Measurements from ENCODE around the gene MALSU1. TPM values are rescaled to one million over a fixed set of nuclear protein-coding genes. Genes with fewer than 3 reads are reported as not detected.

Gene MALSU1
- total and polyA plus RNA-seq, 2 experiments from 2014 or later = 61.8 to 92.6 TPM

DNA sequence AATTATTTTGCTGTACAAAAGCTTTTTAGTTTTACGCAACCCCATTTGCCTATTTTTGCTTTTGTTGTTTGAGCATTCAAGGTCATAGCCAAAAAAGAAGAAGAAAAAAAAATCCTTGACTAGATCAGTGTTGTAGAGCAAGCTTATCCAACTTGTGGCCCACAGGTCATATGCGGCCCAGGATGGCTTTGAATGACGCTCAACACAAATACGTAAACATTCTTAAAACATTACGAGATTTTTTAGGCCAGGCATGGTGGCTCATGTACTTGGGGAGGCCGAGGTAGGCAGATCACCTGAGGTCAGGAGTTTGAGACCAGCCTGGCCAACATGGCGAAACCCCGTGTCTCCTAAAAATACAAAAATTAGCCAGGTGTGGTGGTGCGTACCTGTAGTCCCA, 8.1 kb upstream of the MALSU1 start:
- H3K36me3 ChIP-seq (replicated peaks; ENCODE audit: insufficient read depth, low read depth) = no peaks in the 10 kb centered on the region
- no peak for DNase-seq (ENCODE audit: low spot score)
- no peak overlapping the region for H3K4me3 ChIP-seq
- H3K4me1 ChIP-seq (ENCODE audit: insufficient read depth) = no peaks in the 10 kb centered on the region
- H3K9me2 ChIP-seq (replicated peaks; ENCODE audit: insufficient read depth) = no peaks in the 10 kb centered on the region
- no peak overlapping the region for H3K27ac ChIP-seq
- TF ChIP-seq, protein P1, sequence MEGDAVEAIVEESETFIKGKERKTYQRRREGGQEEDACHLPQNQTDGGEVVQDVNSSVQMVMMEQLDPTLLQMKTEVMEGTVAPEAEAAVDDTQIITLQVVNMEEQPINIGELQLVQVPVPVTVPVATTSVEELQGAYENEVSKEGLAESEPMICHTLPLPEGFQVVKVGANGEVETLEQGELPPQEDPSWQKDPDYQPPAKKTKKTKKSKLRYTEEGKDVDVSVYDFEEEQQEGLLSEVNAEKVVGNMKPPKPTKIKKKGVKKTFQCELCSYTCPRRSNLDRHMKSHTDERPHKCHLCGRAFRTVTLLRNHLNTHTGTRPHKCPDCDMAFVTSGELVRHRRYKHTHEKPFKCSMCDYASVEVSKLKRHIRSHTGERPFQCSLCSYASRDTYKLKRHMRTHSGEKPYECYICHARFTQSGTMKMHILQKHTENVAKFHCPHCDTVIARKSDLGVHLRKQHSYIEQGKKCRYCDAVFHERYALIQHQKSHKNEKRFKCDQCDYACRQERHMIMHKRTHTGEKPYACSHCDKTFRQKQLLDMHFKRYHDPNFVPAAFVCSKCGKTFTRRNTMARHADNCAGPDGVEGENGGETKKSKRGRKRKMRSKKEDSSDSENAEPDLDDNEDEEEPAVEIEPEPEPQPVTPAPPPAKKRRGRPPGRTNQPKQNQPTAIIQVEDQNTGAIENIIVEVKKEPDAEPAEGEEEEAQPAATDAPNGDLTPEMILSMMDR (IDR thresholded peaks at IDR 0.05; ENCODE audit: poor library complexity) = no peak
- TF ChIP-seq EZH2 (IDR thresholded peaks at IDR 0.05; ENCODE audit: borderline replicate concordance) = no peak
- TF ChIP-seq EZH2phosphoT487 (IDR thresholded peaks at IDR 0.05; ENCODE audit: low read depth, severe bottlenecking, unreplicated experiment) = no peak
- no peaks in the 10 kb centered on the region for H4K20me1 ChIP-seq (ENCODE audit: insufficient read depth, poor library complexity, severe bottlenecking)
- no peak overlapping the region for H3K4me2 ChIP-seq
- H3K79me2 ChIP-seq = no peaks in the 10 kb centered on the region
- H3K9me3 ChIP-seq (ENCODE audit: low read depth) = no peaks in the 10 kb centered on the region
- WGBS (ENCODE audit: low lambda C conversion rate, missing lambda C conversion rate) = 91% methylated on average over 9 of the region's 9 CpGs
- no peak overlapping the region for H2AFZ ChIP-seq
- no peaks in the 10 kb centered on the region for H3K27me3 ChIP-seq

DNA sequence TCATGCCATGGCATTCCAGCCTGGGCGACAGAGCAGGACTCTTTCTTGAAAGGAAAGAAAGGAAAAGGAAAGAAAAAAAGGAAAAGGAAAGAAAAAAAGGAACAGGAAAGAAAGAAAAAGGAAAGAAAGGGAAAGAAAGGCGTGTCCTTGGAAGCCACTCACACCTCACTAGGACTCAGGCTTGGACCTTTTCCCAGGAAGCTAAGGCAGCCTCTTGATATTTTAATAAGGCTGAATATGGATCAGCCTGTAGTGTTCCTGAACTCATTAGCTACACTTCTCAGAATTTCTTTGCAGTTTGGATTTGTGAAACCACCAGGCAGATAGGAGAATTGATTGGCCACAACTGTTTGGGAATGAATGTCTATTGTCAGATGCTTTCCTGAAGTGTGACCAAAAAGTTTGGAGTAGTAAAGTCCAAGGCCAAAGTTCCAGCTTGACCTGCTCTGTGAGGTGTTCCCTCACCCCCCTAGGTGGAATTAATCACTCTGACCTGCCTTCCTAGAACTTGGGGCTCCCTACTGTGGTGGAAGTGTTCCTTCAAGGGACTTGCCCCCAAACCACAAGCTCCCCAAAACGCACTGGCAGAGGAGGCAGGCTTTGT, 7.1 kb upstream of the MALSU1 start:
- TF ChIP-seq, protein P1 (IDR thresholded peaks at IDR 0.05; ENCODE audit: poor library complexity) = no peak
- TF ChIP-seq EZH2 (IDR thresholded peaks at IDR 0.05; ENCODE audit: borderline replicate concordance) = no peak
- no peak for TF ChIP-seq EZH2phosphoT487 (IDR thresholded peaks at IDR 0.05; ENCODE audit: low read depth, severe bottlenecking, unreplicated experiment)
- H2AFZ ChIP-seq = no peak overlapping the region

DNA sequence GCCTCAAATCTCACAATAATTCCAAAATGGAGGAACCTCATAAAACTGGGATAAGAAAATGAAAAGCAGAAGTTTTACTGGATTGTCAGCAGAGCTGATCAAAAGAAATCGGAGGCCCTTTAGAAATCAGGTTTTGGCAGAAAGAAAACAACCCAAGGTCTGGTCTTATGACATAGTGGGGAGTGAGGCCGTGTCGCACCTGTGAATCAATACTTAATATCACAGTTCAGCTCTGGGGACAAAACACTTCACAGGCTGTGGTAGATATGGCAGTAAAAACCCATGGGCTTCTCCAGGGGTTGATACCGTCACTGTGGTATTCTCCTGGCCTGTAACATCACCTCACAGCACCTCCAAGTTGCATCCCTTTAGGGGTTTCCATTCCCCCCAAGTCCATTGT, 6.5 kb upstream of the MALSU1 start:
- no peaks in the 10 kb centered on the region for H3K9me2 ChIP-seq (replicated peaks; ENCODE audit: insufficient read depth)
- H3K79me2 ChIP-seq = no peaks in the 10 kb centered on the region
- no peak overlapping the region for H3K27ac ChIP-seq
- H3K4me1 ChIP-seq (ENCODE audit: insufficient read depth) = no peaks in the 10 kb centered on the region
- no peaks in the 10 kb centered on the region for H3K36me3 ChIP-seq (replicated peaks; ENCODE audit: insufficient read depth, low read depth)
- WGBS (ENCODE audit: low lambda C conversion rate, missing lambda C conversion rate) = 90% methylated on average over 4 of the region's 4 CpGs
- H2AFZ ChIP-seq = no peak overlapping the region
- no peaks in the 10 kb centered on the region for H3K9me3 ChIP-seq (ENCODE audit: low read depth)
- no peak for DNase-seq (ENCODE audit: low spot score)
- TF ChIP-seq EZH2 (IDR thresholded peaks at IDR 0.05; ENCODE audit: borderline replicate concordance) = no peak
- no peak overlapping the region for H3K4me2 ChIP-seq
- no peaks in the 10 kb centered on the region for H3K27me3 ChIP-seq
- no peaks in the 10 kb centered on the region for H4K20me1 ChIP-seq (ENCODE audit: insufficient read depth, poor library complexity, severe bottlenecking)
- H3K4me3 ChIP-seq = no peak overlapping the region

More for the DNA sequence above, 7.1 kb upstream of the MALSU1 start:
- no peaks in the 10 kb centered on the region for H3K36me3 ChIP-seq (replicated peaks; ENCODE audit: insufficient read depth, low read depth)
- no peaks in the 10 kb centered on the region for H3K4me1 ChIP-seq (ENCODE audit: insufficient read depth)
- H3K9me2 ChIP-seq (replicated peaks; ENCODE audit: insufficient read depth) = no peaks in the 10 kb centered on the region
- H3K4me3 ChIP-seq = no peak overlapping the region
- no peak for DNase-seq (ENCODE audit: low spot score)
- WGBS (ENCODE audit: low lambda C conversion rate, missing lambda C conversion rate) = 86% methylated on average over 3 of the region's 3 CpGs
- no peaks in the 10 kb centered on the region for H4K20me1 ChIP-seq (ENCODE audit: insufficient read depth, poor library complexity, severe bottlenecking)
- H3K79me2 ChIP-seq = no peaks in the 10 kb centered on the region
- no peak overlapping the region for H3K4me2 ChIP-seq
- no peaks in the 10 kb centered on the region for H3K27me3 ChIP-seq
- H3K27ac ChIP-seq = no peak overlapping the region
- no peaks in the 10 kb centered on the region for H3K9me3 ChIP-seq (ENCODE audit: low read depth)

DNA sequence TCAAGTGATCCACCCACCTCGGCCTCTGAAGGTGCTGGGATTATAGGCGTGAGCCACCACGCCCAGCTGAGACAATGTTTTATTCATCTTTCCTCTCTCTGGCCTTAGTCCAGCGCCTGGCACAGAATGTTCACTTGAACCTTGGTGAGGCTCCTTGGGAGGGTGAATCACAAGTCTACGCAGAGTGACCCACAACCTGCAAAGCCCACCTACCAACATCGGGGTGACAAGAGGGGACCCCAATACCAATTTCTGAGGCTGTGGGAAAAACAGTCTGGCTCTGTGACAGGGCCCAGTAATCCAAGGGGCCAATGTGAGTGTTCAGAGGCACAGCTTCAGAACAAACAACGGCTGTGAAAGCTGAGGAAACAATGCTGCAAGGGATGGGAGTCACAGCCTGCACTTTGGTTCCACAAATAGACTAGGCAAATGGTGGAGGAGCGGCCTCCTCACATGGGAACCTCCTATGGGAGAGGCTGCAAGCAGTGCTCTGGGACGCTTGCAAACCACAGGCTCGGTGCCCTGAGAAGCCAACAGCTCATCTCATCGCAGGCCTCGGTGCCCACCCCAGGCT, 5.6 kb upstream of the MALSU1 start:
- WGBS (ENCODE audit: low lambda C conversion rate, missing lambda C conversion rate) = 91% methylated on average over 12 of the region's 12 CpGs
- no peak for DNase-seq (ENCODE audit: low spot score)
- no peaks in the 10 kb centered on the region for H3K36me3 ChIP-seq (replicated peaks; ENCODE audit: insufficient read depth, low read depth)
- peaks cover 4% of the 10 kb centered on the region for H3K4me1 ChIP-seq (ENCODE audit: insufficient read depth)
- TF ChIP-seq, protein P1 (IDR thresholded peaks at IDR 0.05; ENCODE audit: poor library complexity) = no peak
- no peak for TF ChIP-seq EZH2 (IDR thresholded peaks at IDR 0.05; ENCODE audit: borderline replicate concordance)
- TF ChIP-seq EZH2phosphoT487 (IDR thresholded peaks at IDR 0.05; ENCODE audit: low read depth, severe bottlenecking, unreplicated experiment) = no peak
- no peaks in the 10 kb centered on the region for H4K20me1 ChIP-seq (ENCODE audit: insufficient read depth, poor library complexity, severe bottlenecking)
- H3K27me3 ChIP-seq = no peaks in the 10 kb centered on the region
- H3K9me3 ChIP-seq (ENCODE audit: low read depth) = no peaks in the 10 kb centered on the region
- H2AFZ ChIP-seq = no peak overlapping the region
- H3K4me3 ChIP-seq = no peak overlapping the region
- H3K4me2 ChIP-seq = no peak overlapping the region
- H3K27ac ChIP-seq = no peak overlapping the region
- no peaks in the 10 kb centered on the region for H3K79me2 ChIP-seq
- H3K9me2 ChIP-seq (replicated peaks; ENCODE audit: insufficient read depth) = no peaks in the 10 kb centered on the region

All from hepatocyte (in vitro differentiated cells).